GM18502 (cell line): ENCODE results near the gene IGF2BP1.

Experiments used
- ATAC-seq: cut with Tn5 transposase; IDR thresholded peaks from one replicate; pipeline ENCODE4 v1.9.1; 2021; ENCODE audit warnings: mild to moderate bottlenecking; ENCODE audit not compliant: unreplicated experiment, poor library complexity

IGF2BP1 gene

GRCh38 chr17:48997103-48997826 lies at the start of gene IGF2BP1:
Gene IGF2BP1, plus strand, starts transcription at chr17:48997385. Its CDS starts 361 bp downstream, at chr17:48997746.
- ATAC-seq = no peak

DNA sequence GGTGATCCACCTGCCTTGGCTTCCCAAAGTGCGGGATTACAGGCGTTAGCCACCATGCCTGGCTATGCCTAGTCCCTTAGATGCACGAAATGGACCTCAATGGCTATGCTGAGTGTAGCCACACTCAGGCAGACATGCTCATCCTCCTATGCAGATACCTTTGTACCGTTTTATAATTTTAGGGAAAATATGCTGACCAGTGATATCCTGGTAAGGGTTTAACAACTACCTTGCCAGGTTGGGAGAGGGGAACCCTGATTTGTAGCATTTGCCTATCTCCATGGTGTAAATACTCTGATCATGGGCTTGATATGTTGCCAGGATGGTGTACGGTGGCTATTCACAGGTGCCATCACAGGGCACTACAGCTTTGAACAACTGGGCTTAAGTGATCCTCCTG lies 45.6 kb upstream of the IGF2BP1 start:
- no peak for ATAC-seq

- no peak for ATAC-seq
Measured at GRCh38 chr17:48952904-48953303, 44.3 kb upstream of the IGF2BP1 start.

GRCh38 chr17:48954300-48954755 lies 42.9 kb upstream of the IGF2BP1 start:
- no peak for ATAC-seq

GRCh38 chr17:48960834-48961515 lies 36.2 kb upstream of the IGF2BP1 start:
- ATAC-seq = no peak

- ATAC-seq = no peak
Measured at GRCh38 chr17:48961516-48962233, 35.5 kb upstream of the IGF2BP1 start.

- no peak for ATAC-seq
Measured at GRCh38 chr17:48970224-48970623, 27.0 kb upstream of the IGF2BP1 start.

- ATAC-seq = no peak
Measured at GRCh38 chr17:48970865-48971687, 26.1 kb upstream of the IGF2BP1 start.

- no peak for ATAC-seq
Measured at GRCh38 chr17:48972749-48973097, 24.5 kb upstream of the IGF2BP1 start.

DNA sequence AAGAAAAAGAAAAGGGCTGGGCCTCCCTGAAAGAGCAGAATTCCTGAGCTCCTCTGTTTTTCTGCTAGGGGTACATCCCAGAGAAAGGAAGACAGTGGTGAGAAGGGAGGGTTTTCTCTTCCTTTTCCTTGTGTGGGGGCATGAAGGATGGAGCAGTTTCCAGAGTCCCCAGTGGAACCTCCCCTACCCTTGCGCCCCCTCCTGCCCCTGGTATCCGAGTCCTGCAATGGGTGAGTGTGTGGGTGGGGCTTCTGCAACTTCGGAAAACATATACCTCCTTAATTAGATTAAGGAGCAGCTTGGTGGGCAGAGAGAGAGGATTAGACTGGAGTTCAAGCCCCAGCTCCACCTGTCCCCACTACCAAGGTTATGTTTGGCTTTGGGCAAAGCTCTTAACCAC lies 23.4 kb upstream of the IGF2BP1 start:
- ATAC-seq = no peak

- no peak for ATAC-seq
Measured at GRCh38 chr17:48981927-48982539, 15.2 kb upstream of the IGF2BP1 start.

DNA sequence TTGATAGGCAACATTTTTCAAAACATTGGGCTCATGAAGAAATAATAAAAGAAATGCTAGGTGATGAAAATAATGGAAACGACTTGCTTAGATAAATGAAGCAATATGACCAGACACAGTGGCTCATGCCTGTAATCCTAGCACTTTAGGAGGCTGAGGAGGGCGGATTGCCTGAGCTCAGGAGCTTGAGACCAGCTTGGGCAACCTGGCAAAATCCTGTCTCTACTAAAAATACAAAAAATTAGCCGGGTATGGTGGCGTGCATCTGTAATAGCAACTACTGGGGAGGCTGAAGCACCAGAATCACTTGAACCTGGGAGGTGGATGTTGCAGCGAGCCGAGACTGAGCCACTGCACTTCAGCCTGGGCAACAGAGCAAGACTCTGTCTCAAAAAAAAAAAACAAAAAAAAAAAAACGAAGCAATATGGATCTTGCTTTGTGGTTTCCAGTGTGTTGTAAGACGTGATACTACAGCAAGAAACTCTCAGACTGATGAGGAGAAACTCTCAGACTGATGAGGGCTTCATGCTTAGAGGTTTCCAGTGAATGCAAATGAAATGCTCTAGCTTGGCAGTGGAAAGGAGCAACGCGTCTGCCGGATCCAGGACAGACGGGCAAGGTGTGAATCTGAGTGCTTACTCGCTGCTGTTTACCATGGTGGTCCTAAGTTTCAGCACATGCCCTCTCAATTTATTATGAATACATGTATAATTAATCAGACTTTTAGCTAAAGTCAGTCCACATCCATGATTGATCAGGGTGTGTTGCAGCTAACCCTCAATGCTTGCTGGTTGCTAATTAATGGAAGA lies 11.5 kb upstream of the IGF2BP1 start:
- ATAC-seq = no peak

- no peak for ATAC-seq
Measured at GRCh38 chr17:48989100-48989499, 8.1 kb upstream of the IGF2BP1 start.

DNA sequence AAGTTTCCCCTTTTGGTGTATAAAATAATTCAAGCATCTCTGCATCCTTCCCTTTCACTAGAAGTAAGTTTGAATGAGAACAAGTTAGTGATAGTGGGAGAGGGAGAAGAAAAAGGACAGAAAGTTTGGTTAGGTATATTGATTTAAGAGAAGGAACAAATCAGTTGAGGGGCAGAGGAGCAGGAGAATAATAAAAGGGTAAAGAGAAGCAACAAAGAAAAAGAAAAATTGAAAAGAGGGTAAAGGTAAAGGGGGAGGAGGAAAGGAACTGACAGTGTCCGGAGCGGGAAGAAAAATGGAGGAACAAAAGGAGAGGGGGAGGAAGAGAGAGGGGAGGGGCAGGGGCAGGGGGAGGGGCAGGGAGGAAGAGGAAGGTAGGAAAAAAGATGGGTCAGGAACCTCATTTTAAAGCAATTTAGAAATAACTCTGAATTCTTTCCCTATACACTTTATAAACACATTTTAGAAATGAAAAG lies 6.3 kb upstream of the IGF2BP1 start:
- no peak for ATAC-seq

DNA sequence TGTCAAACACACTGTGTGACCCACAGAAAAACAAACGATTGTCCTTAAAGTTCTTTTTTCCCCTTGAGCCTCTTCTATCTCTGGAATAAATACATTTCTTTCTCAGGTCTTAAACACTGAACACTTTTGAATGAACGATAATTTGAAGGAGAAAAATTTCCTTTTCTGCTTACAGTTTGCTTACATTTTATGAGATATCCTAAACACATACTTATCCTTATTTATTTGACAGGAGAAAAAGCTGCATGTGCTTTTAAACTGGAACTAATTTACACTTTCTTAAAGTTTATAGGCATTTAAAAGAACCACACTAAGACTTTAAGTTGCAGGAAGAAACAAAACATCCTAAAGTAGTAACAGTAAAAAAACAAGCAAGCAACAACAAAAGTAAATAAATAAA lies 4.7 kb upstream of the IGF2BP1 start:
- ATAC-seq = no peak

DNA sequence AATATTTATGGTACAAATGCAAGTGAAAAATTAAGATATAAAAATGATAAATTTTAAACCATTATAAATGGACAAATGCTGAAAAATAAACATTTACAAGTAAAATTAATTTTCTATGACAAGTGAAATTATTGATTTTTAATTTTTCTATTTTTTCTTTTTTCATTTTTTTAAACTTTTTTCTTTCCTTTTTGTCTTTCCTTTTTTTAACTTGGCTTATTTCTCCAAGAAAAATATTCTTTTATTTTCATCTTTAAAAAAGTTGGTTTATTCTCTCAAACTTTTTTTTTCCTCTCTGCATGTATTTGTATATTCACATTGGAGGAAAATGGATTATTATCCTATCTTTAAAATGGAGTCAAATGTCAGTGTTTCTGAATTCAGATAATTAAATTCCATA lies 3.9 kb upstream of the IGF2BP1 start:
- ATAC-seq = no peak

DNA sequence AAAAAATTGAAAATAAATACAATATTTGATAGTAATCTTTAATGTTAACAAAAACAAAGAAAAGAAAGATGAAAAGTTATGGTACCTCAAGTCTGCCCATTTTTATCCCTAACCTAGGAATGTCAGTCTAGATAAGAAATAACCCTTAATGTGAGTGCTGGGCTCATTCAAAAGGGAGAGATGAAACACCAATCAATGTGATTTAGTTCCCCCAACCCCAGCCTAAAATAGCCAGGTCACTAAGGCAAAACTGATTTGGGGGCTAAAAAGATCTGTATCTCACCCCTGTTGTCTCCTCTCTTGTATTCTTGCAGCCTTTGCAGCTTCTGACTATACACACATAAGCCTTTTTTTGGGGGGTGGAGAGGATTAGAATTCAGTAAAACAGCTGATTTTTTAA lies 3.2 kb upstream of the IGF2BP1 start:
- ATAC-seq = no peak

DNA sequence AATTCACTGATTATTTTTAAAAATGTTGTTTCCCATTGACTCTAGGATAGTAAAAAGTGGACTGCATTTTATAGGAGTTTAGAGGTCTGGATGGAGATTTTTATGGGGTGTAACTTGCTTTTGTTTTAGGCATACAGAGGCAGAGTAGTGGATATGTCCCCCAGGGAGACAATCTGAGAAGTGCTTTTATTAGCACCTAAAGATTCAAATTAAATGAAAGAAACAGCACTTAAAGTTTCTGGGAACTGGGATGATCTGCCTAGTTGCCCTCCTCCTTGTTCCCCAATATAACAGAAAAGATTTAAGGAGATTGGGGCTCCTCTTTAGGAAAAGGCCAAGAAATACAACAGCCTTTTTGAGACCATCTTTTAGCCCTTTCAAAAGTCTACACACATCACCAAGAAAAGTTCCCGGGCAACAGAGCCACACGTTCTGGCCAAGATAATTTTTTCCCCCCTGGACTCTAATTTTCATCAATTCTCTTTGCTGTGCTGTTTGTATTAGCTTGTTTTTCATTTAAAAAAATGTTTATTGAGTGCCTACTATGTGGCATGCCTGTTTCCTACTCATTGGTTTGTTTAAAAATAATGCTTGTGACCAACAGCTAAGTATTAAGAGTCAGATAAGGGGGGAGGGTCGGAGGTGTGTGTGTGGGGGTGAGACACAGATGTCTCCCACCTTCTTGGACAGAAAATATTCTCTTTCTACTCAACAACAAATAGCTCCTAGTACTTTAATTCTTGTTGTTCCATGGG lies 2.5 kb upstream of the IGF2BP1 start:
- no peak for ATAC-seq
